ENCODE results near the gene MPPED2.

The MPPED2 gene

GRCh38 chr11:30364139-30364836 lies 221.9 kb downstream of the MPPED2 start:
- no peak overlapping the region for H3K4me3 ChIP-seq (ENCODE audit: low read length)
- no peak for TF ChIP-seq ZNF274 (IDR thresholded peaks at IDR 0.05; ENCODE audit: low read depth, low read length)

- TF ChIP-seq ZNF274 (IDR thresholded peaks at IDR 0.05; ENCODE audit: low read depth, low read length) = no peak
- H3K4me3 ChIP-seq (ENCODE audit: low read length) = no peak overlapping the region
Observed at GRCh38 chr11:30360741-30361140, 225.4 kb downstream of the MPPED2 start.
